Measurements from ENCODE around the gene ATP8B4. TPM values are rescaled to one million over a fixed set of nuclear protein-coding genes. Genes with fewer than 3 reads are reported as not detected.
A peak's percentile ranks its signal among the peaks of the same experiment; 100 is the strongest.
"Not testable (repeated sequence)": the region's sequence is repeated elsewhere in the genome, so short reads cannot be mapped to it uniquely, and the experiment has no call there.

Gene ATP8B4
- total RNA-seq, 1 donor from 2014 or later, result 15.1 TPM

DNA sequence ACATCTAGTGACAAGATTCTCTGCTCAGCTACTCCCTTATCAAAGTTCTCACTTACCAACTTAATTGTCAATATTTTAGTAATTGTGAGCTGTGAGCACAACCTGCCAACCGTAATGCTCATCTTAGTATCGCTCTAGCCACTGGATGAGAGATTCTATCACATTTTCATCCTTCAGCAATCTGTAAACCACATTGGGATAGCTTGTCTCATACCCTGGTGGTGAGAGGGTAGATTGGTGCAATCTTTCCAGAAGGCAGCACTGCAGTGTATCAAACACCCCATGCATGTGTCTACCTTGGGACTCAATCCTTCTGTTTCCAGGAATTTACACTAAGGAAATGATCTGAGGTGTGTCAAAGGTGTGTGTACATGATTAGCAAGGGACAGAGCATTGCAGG, 18.9 kb upstream of the ATP8B4 start:
- Histone ChIP-seq H3K4me3 (no peak overlapping the region), H3K36me3 (no peaks in the 10 kb centered on the region), H3K27ac (no peak overlapping the region), H3K27me3 (no peaks in the 10 kb centered on the region), H3K9me3 (no peaks in the 10 kb centered on the region), H3K4me1 (peaks cover 0 to 9% of the 10 kb centered on the region in 2 donors)
- intact Hi-C loops (cut with DNase I), result no loop called here
- DNase-seq (ENCODE audit: low spot score in 2 of 2), result no peak
- TF ChIP-seq, protein P1, sequence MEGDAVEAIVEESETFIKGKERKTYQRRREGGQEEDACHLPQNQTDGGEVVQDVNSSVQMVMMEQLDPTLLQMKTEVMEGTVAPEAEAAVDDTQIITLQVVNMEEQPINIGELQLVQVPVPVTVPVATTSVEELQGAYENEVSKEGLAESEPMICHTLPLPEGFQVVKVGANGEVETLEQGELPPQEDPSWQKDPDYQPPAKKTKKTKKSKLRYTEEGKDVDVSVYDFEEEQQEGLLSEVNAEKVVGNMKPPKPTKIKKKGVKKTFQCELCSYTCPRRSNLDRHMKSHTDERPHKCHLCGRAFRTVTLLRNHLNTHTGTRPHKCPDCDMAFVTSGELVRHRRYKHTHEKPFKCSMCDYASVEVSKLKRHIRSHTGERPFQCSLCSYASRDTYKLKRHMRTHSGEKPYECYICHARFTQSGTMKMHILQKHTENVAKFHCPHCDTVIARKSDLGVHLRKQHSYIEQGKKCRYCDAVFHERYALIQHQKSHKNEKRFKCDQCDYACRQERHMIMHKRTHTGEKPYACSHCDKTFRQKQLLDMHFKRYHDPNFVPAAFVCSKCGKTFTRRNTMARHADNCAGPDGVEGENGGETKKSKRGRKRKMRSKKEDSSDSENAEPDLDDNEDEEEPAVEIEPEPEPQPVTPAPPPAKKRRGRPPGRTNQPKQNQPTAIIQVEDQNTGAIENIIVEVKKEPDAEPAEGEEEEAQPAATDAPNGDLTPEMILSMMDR (IDR thresholded peaks at IDR 0.05), result no peak

DNA sequence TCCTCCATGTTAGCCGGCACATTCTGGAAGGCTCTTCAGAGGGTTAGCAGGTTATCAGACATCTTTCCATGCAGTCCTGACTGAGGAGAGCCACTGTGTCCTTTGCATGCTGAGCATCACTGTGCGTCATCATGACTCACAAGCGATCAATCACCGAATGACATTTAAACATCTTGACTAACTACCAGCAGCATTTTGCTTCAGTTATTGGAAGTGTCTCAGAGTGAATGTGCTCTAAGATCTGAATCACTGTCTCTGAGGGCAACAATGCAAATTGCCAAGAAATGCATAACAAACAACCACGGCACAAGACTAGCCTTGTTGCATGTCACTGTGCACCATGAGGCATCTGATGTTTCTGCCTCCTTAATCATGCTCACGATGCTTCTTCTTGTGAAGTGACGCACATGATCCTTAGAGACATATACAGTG, 18.3 kb upstream of the ATP8B4 start:
- H3K27ac ChIP-seq, result no peak overlapping the region

DNA sequence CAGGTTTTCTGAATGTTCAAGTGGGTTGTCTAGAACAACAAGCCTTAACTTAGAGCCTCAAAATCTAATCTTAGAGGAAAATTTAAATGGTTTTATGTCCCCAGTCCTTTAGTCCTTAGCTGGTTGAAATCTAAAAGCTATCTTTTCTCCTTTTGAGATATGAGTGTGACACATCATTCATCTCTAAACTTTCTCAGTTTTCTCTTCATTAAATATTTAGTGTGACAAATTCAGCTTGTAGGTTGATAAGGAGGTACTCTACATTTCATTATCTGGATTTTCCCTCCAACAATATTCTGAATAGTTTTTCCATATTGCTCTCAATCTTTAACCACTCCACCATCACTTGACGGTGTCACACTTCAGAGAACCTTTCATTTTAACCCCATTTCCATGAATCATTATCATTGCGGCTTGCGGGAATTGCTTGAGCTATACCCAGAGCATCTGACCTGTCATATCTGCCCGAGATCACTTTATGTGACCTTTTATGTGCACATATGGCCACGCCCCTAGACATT, 16.1 kb upstream of the ATP8B4 start:
- intact Hi-C loops (cut with DNase I), result no loop called here
- Histone ChIP-seq H3K27me3 (no peaks in the 10 kb centered on the region), H3K27ac (peak overlapping the region in 1 of 2 donors; percentile 68)

More for the DNA sequence above, 18.3 kb upstream of the ATP8B4 start:
- H3K36me3 ChIP-seq, result no peaks in the 10 kb centered on the region
- intact Hi-C loops (cut with DNase I), result no loop called here
- no peak overlapping the region for H3K4me3 ChIP-seq
- no peaks in the 10 kb centered on the region for H3K9me3 ChIP-seq
- DNase-seq (ENCODE audit: low spot score in 2 of 2), result no peak
- TF ChIP-seq, protein P1 (IDR thresholded peaks at IDR 0.05), result no peak
- peaks cover 0 to 9% of the 10 kb centered on the region in 2 donors for H3K4me1 ChIP-seq
- H3K27me3 ChIP-seq, result no peaks in the 10 kb centered on the region

DNA sequence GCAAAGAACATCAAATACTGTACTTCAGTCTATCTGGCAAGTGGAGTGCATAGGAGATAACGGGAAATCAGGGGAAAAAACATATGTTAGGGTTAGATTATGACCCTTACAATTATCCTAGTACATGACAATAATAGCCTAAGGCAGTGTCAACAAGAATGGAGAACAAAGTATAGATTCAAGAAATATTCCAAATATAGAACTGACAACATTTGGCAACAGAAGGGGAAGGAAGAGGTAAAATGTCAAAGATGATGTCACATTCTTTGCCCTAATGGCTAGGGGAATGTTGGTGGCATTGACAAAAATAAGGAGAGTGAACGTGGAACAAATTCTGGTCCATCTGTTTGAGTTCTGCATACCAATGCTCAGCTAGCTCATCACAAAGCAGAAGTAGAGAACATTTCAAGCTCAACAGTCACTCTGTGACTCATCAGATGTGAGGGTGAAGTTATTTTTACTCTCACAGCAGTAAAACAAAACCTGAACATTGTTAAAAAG, 15.5 kb upstream of the ATP8B4 start:
- Histone ChIP-seq H3K36me3 (no peaks in the 10 kb centered on the region), H3K27ac (peak overlapping the region in 1 of 2 donors; percentile 68), H3K9me3 (no peaks in the 10 kb centered on the region), H3K4me1 (peaks cover 0 to 9% of the 10 kb centered on the region in 2 donors), H3K4me3 (no peak overlapping the region), H3K27me3 (no peaks in the 10 kb centered on the region)
- DNase-seq (ENCODE audit: low spot score in 2 of 2), result no peak
- intact Hi-C loops (cut with DNase I), result no loop called here
- TF ChIP-seq, protein P1 (IDR thresholded peaks at IDR 0.05), result no peak

More for the DNA sequence above, 16.1 kb upstream of the ATP8B4 start:
- Histone ChIP-seq H3K4me1 (peaks cover 0 to 9% of the 10 kb centered on the region in 2 donors), H3K36me3 (no peaks in the 10 kb centered on the region), H3K4me3 (no peak overlapping the region), H3K9me3 (no peaks in the 10 kb centered on the region)
- TF ChIP-seq, protein P1 (IDR thresholded peaks at IDR 0.05), result no peak
- DNase-seq (ENCODE audit: low spot score in 2 of 2), result no peak

DNA sequence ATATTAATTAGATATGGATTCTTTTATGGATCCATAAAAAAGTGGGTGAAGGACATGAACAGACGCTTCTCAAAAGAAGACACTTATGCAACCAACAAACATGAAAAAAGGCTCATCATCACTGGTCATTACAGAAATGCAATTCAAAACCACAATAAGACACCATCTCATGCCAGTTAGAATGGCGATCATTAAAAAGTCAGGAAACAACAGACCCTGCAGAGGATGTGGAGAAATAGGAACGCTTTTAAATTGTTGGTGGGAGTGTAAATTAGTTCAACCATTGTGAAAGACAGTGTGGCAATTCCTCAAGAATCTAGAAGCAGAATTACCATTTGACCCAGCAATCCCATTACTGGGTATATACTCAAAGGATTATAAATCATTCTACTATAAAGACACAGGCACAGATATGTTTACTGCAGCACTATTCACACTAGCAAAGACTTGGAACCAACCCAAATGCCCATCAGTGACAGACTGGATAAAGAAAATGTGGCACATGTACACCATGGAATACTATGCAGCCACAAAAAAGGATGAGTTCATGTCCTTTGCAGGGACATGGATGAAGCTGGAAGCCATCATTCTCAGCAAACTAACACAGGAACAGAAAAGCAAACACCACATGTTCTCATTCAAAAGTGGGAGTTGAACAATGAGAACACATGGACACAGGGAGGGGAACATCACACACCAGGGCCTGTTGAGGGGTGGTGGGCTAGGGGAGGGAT, 13.4 kb upstream of the ATP8B4 start:
- intact Hi-C loops (cut with DNase I); H3K27ac ChIP-seq; DNase-seq (ENCODE audit: low spot score in 2 of 2); H3K9me3 ChIP-seq; H3K4me3 ChIP-seq; H3K36me3 ChIP-seq; H3K27me3 ChIP-seq; H3K4me1 ChIP-seq: not testable (repeated sequence)

DNA sequence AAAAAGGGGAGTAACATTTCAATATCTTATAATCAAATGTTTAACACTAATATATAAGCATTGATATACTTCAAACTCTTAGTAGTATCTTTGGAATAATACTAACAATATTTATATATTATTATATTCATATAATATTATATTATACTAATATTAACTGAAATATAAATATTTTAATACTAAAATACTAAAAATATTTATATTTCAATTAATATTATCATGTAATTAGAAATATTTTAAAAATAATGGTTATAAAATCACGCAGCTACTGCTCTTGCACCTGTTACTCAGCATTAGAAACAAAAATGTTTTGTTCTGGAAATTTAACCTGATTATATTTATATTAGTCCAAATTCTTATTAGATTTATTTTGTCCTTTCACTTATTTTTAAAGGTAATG, 12.6 kb upstream of the ATP8B4 start:
- Histone ChIP-seq H3K4me1 (peaks cover 0 to 9% of the 10 kb centered on the region in 2 donors), H3K27me3 (no peaks in the 10 kb centered on the region), H3K36me3 (no peaks in the 10 kb centered on the region), H3K4me3 (no peak overlapping the region), H3K27ac (no peak overlapping the region), H3K9me3 (no peaks in the 10 kb centered on the region)
- no peak for DNase-seq (ENCODE audit: low spot score in 2 of 2)
- intact Hi-C loops (cut with DNase I), result no loop called here
- TF ChIP-seq, protein P1 (IDR thresholded peaks at IDR 0.05), result no peak
